DND-41 (cell line): ENCODE measurements around the gene LGALS3BP.

ENCODE experiments used
- ATAC-seq: fragments of 200-7000 bp; cut with Tn5 transposase; 3 replicates; pipeline ENCODE4 v1.9.1; 2021; ENCODE audit warnings: low read depth; ENCODE audit not compliant: insufficient read depth
- DNase-seq: peaks from one replicate; pipeline ENCODE4 v3.0.0-alpha.2; 2020
- H2AFZ ChIP-seq: 2 replicates; pipeline ENCODE4 v1.6.0; 2012; ENCODE audit warnings: low read depth, low read length
- H3K27ac ChIP-seq: 2 replicates; pipeline ENCODE4 v1.5.1; 2012; ENCODE audit warnings: low read length, inconsistent platforms
- H3K27me3 ChIP-seq: fragments of 200-600 bp; sonication (generic); 2 replicates; pipeline ENCODE4 v1.6.0; 2012; ENCODE audit warnings: low read length, mild to moderate bottlenecking, inconsistent platforms; ENCODE audit not compliant: insufficient read depth, poor library complexity
- H3K36me3 ChIP-seq: 2 replicates; pipeline ENCODE4 v1.5.1; 2012; ENCODE audit warnings: low read length, inconsistent platforms; ENCODE audit not compliant: insufficient read depth
- H3K4me1 ChIP-seq: 2 replicates; pipeline ENCODE4 v1.5.1; 2012; ENCODE audit warnings: mild to moderate bottlenecking, low read length; ENCODE audit not compliant: insufficient read depth
- H3K4me2 ChIP-seq: 2 replicates; pipeline ENCODE4 v1.6.0; 2012; ENCODE audit warnings: mild to moderate bottlenecking, moderate library complexity, low read length, inconsistent platforms; ENCODE audit not compliant: insufficient read depth
- H3K4me3 ChIP-seq, 2 experiments: fragments of 200-600 bp in 1 of 2; shearing (Covaris generic) in 1 of 2; 2 replicates each; pipeline ENCODE4 v1.5.1; 2012 to 2016; ENCODE audit warnings: inconsistent platforms in 2 of 2, low read length in 2 of 2, mild to moderate bottlenecking in 2 of 2, low read depth in 1 of 2, moderate library complexity in 1 of 2
- H3K79me2 ChIP-seq: 2 replicates; pipeline ENCODE4 v1.6.0; 2012; ENCODE audit warnings: low read length, inconsistent platforms; ENCODE audit not compliant: insufficient read depth
- H3K9ac ChIP-seq: 2 replicates; pipeline ENCODE4 v1.6.0; 2012; ENCODE audit warnings: low read depth, mild to moderate bottlenecking, inconsistent platforms, low read length, moderate library complexity
- H3K9me3 ChIP-seq: 2 replicates; pipeline ENCODE4 v1.5.1; 2012; ENCODE audit warnings: low read length, moderate library complexity, mild to moderate bottlenecking, inconsistent platforms; ENCODE audit not compliant: insufficient read depth, severe bottlenecking
- H4K20me1 ChIP-seq: 2 replicates; pipeline ENCODE4 v1.6.0; 2012; ENCODE audit warnings: low read length; ENCODE audit not compliant: insufficient read depth
- CTCF ChIP-seq: IDR thresholded peaks from 2 replicates; pipeline ENCODE4 v1.5.1; 2012; ENCODE audit warnings: borderline replicate concordance, low read length, moderate library complexity, mild to moderate bottlenecking; ENCODE audit not compliant: poor library complexity, severe bottlenecking; ENCODE audit errors: extremely low read depth
- EZH2 ChIP-seq: IDR thresholded peaks from 3 replicates; pipeline ENCODE4 v1.6.1; 2012; ENCODE audit warnings: borderline replicate concordance, low read depth, mild to moderate bottlenecking, moderate library complexity, low read length, inconsistent platforms; ENCODE audit not compliant: severe bottlenecking

Gene LGALS3BP

GRCh38 chr17:78924481-78925151 lies 55.1 kb downstream of the LGALS3BP start:
- Histone ChIP-seq H4K20me1 (no peaks in the 10 kb centered on the region), H3K27ac (no peak overlapping the region)
- ATAC-seq: peak; percentile 29; the same call in 1 of the 3 replicates

GRCh38 chr17:78923660-78924453 lies 55.9 kb downstream of the LGALS3BP start:
- Histone ChIP-seq H3K9me3 (no peaks in the 10 kb centered on the region), H3K9ac (no peak overlapping the region), H3K27ac (no peak overlapping the region), H3K4me3 (no peak overlapping the region), H3K4me1 (peaks cover 21% of the 10 kb centered on the region), H3K36me3 (no peaks in the 10 kb centered on the region), H3K79me2 (no peaks in the 10 kb centered on the region), H3K4me2 (peak overlapping the region; percentile 55), H2AFZ (no peak overlapping the region), H4K20me1 (no peaks in the 10 kb centered on the region), H3K27me3 (peaks cover 21% of the 10 kb centered on the region)
- ATAC-seq (no peak), DNase-seq (peak; percentile 16)
- TF ChIP-seq CTCF: no peak

More at GRCh38 chr17:78924481-78925151, 55.1 kb downstream of the LGALS3BP start:
- Histone ChIP-seq H3K36me3 (no peaks in the 10 kb centered on the region), H2AFZ (peak overlapping the region; percentile 16; the same call in 1 of the 2 replicates), H3K27me3 (peaks cover 21% of the 10 kb centered on the region), H3K9me3 (no peaks in the 10 kb centered on the region), H3K9ac (peak overlapping the region; percentile 46; the same call in 1 of the 2 replicates), H3K4me2 (peak overlapping the region; percentile 55), H3K4me1 (peaks cover 21% of the 10 kb centered on the region), H3K79me2 (no peaks in the 10 kb centered on the region), H3K4me3 (peak overlapping the region in 1 of 2 experiments; percentile 47; a peak in 3 of 4 replicates)
- DNase-seq: peak; percentile 23
- TF ChIP-seq EZH2 (peak; percentile 67), CTCF (no peak)

- Histone ChIP-seq H3K79me2 (no peaks in the 10 kb centered on the region), H3K36me3 (no peaks in the 10 kb centered on the region), H3K9me3 (no peaks in the 10 kb centered on the region), H3K4me2 (no peak overlapping the region), H3K4me1 (peaks cover 21% of the 10 kb centered on the region), H3K9ac (no peak overlapping the region), H2AFZ (no peak overlapping the region), H3K27ac (no peak overlapping the region), H3K4me3 (no peak overlapping the region), H4K20me1 (no peaks in the 10 kb centered on the region), H3K27me3 (peaks cover 15% of the 10 kb centered on the region)
- DNase-seq (no peak), ATAC-seq (no peak)
- TF ChIP-seq CTCF (no peak), EZH2 (no peak)
Observed at GRCh38 chr17:78922816-78923498, 56.8 kb downstream of the LGALS3BP start.
